K562 (cell line): Measurements from ENCODE around the gene NUCB2. TPM values are rescaled to one million over a fixed set of nuclear protein-coding genes. Genes with fewer than 3 reads are reported as not detected.

ENCODE experiments used
- AFF4 ChIP-seq: sonication (generic); formaldehyde crosslinking; IDR thresholded peaks from 2 replicates; pipeline ENCODE4 v1.8.0; 2023; ENCODE audit warnings: mild to moderate bottlenecking, missing genetic modification reagents
- ATF3 ChIP-seq, 2 experiments: fragments of 450-650 bp in 1 of 2; sonication (generic) in 1 of 2; formaldehyde crosslinking in 1 of 2; IDR thresholded peaks in 1 of 2; conservative IDR thresholded peaks in 1 of 2; 2 replicates each; pipeline versions ENCODE4 v1.6.1 to v1.8.1; 2016 to 2023; ENCODE audit warnings: mild to moderate bottlenecking in 2 of 2, moderate library complexity in 2 of 2, inconsistent platforms in 1 of 2, missing genetic modification reagents in 1 of 2
- HDAC2 ChIP-seq: fragments of 450-650 bp; IDR thresholded peaks from 2 replicates; pipeline ENCODE4 v1.6.1; 2016; ENCODE audit warnings: mild to moderate bottlenecking
- KLF13 ChIP-seq: fragments of 450-650 bp; IDR thresholded peaks from 2 replicates; pipeline ENCODE4 v1.6.1; 2016; ENCODE audit warnings: missing genetic modification characterization, low read depth, mild to moderate bottlenecking, missing compliant biosample characterization, moderate library complexity, borderline replicate concordance
- MTA3 ChIP-seq: fragments of 450-650 bp; formaldehyde crosslinking; IDR thresholded peaks from 2 replicates; pipeline ENCODE4 v1.6.1; 2017; ENCODE audit warnings: mild to moderate bottlenecking, borderline replicate concordance
- MYNN ChIP-seq, 2 experiments: sonication (generic); formaldehyde crosslinking in 1 of 2; IDR thresholded peaks; 2 replicates each; pipeline versions ENCODE4 v1.5.0 to v1.6.1; 2016 to 2020; ENCODE audit warnings: antibody characterized with exemption in 1 of 2, missing genetic modification reagents in 1 of 2
- NR2C1 ChIP-seq, 2 experiments: fragments of 450-650 bp; IDR thresholded peaks; 2 replicates each; pipeline ENCODE4 v1.6.1; 2017; ENCODE audit warnings: mild to moderate bottlenecking in 2 of 2, antibody characterized with exemption in 1 of 2, inconsistent platforms in 1 of 2, missing compliant biosample characterization in 1 of 2, missing genetic modification characterization in 1 of 2
- RBM15 ChIP-seq: fragments of 200-400 bp; formaldehyde crosslinking; IDR thresholded peaks from 2 replicates; pipeline ENCODE4 v1.6.1; 2018; ENCODE audit warnings: mild to moderate bottlenecking, low read length, moderate library complexity; ENCODE audit not compliant: insufficient read depth
- SIRT6 ChIP-seq: IDR thresholded peaks from one replicate; pipeline ENCODE4 v1.6.1; 2012; ENCODE audit warnings: low read depth, mild to moderate bottlenecking, control low read depth, inconsistent platforms, low read length, moderate library complexity
- SMARCE1 ChIP-seq: fragments of 450-650 bp; IDR thresholded peaks from 2 replicates; pipeline ENCODE4 v1.7.1; 2016; ENCODE audit warnings: mild to moderate bottlenecking
- SP1 ChIP-seq: sonication (generic); formaldehyde crosslinking; IDR thresholded peaks from 2 replicates; pipeline ENCODE4 v1.8.1; 2022; ENCODE audit warnings: mild to moderate bottlenecking, missing genetic modification reagents
- TBP ChIP-seq: optimal IDR thresholded peaks from 2 replicates; pipeline ENCODE3; 2011; ENCODE audit warnings: low read depth, low read length, improper control_type of control experiment
- ZEB2 ChIP-seq: fragments of 450-650 bp; IDR thresholded peaks from 2 replicates; pipeline ENCODE4 v1.6.1; 2016
- ZNF12 ChIP-seq: sonication (generic); formaldehyde crosslinking; IDR thresholded peaks from 2 replicates; pipeline ENCODE4 v1.4.0; 2020; ENCODE audit warnings: mild to moderate bottlenecking, missing genetic modification reagents
- ZNF507 ChIP-seq: conservative IDR thresholded peaks from 2 replicates; pipeline ENCODE4 v1.6.1; 2017; ENCODE audit warnings: missing genetic modification characterization, missing compliant biosample characterization
- ZNF518B ChIP-seq: fragments of 250-450 bp; sonication (Bioruptor Pico); IDR thresholded peaks from 2 replicates; pipeline ENCODE4 v1.5.0; 2021; ENCODE audit warnings: mild to moderate bottlenecking, moderate library complexity
- polyA plus RNA-seq, 8 experiments: library from polyadenylated mRNA; depleted of rRNA in 4 of 8; stranded (reverse) in 5 of 8; unstranded in 3 of 8; fragments of >200 nt; fragmentation: Nextera tagmentation in 2 of 8; fragmentation: Illumina TruSeq in 1 of 8; extraction: Ambion mirVana in 2 of 8; extraction: Trizol in 1 of 8; gene quantifications; 2 replicates each; pipeline versions ENCODE4 v1.2.1 to v1.2.3, GENCODE V29; 2011 to 2014; ENCODE audit warnings: inconsistent platforms in 1 of 8, missing spikeins in 1 of 8
- total RNA-seq, 7 experiments: library from RNA; depleted of rRNA in 6 of 7; stranded (reverse); fragments of >200 nt in 6 of 7; fragmentation: Illumina TruSeq in 2 of 7; extraction: Trizol in 2 of 7; gene quantifications; 2 replicates each; pipeline versions ENCODE4 v1.2.1 to v1.2.3, GENCODE V29; 2011 to 2021; ENCODE audit warnings: low replicate concordance in 1 of 7

The NUCB2 gene
- total and polyA plus RNA-seq, 9 of the 15 experiments (the other 6 are each of a cell fraction or from before 2014, with no cell fraction given), result 54.0 to 108 (median 84.6) TPM

GRCh38 chr11:17352950-17353820, 76.6 kb downstream of the NUCB2 start (continued):
- TF ChIP-seq ZNF507 (tag) (no peak), NR2C1 (IDR thresholded peaks at IDR 0.05) (no peak), NR2C1 (tag; IDR thresholded peaks at IDR 0.05) (no peak), SIRT6 (no peak), TBP (peak; percentile 61), ZNF518B (no peak), AFF4 (CRISPR knock-in tag) (peak; percentile 96), SMARCE1 (no peak), ZEB2 (peak; percentile 39; the same call in 1 of the 2 replicates), MYNN (IDR thresholded peaks at IDR 0.05) (no peak; the same call in 1 of the 2 replicates), MYNN (CRISPR knock-in tag; IDR thresholded peaks at IDR 0.05) (no peak), KLF13 (peak; percentile 74), RBM15 (no peak), HDAC2 (0 out of 2 replicates have a peak, but pooled peaks have one; percentile 35), MTA3 (peak; percentile 71; the same call in 1 of the 2 replicates), ZNF12 (CRISPR knock-in tag) (peak; percentile 34; the same call in 1 of the 2 replicates), SP1 (CRISPR knock-in tag) (peak; percentile 13; the same call in 1 of the 2 replicates), ATF3 (IDR thresholded peaks at IDR 0.05) (no peak), ATF3 (CRISPR knock-in tag; conservative IDR thresholded peaks at IDR 0.05) (peak; percentile 50; the same call in 1 of the 2 replicates)
